Body of pancreas (tissue), 4 donors: ENCODE data around the gene RGS18. TPM values are rescaled to one million over a fixed set of nuclear protein-coding genes. Genes with fewer than 3 reads are reported as not detected.
"Not testable (repeated sequence)": the region's sequence is repeated elsewhere in the genome, so short reads cannot be mapped to it uniquely, and the experiment has no call there.

ENCODE experiments used
- ATAC-seq: fragments of 150-250 bp; one replicate; pipeline ENCODE4 v1.9.1; 2016
- DNase-seq, 4 donors: peaks; one replicate each; pipeline ENCODE4 v3.0.0-alpha.2; 2019
- H3K27ac ChIP-seq, 4 donors: fragments of 200-600 bp; sonication (generic); 1 replicate in 3 of 4; 2 replicates in 1 of 4; pipeline versions ENCODE4 v1.5.1 to v1.6.1; 2016 to 2019; ENCODE audit warnings: mild to moderate bottlenecking in 1 of 4, mixed read lengths in 1 of 4, moderate library complexity in 1 of 4
- H3K27me3 ChIP-seq, 2 donors: fragments of 200-600 bp; sonication (generic); one replicate each; pipeline ENCODE4 v1.6.0; 2016; ENCODE audit warnings: mild to moderate bottlenecking in 1 of 2
- H3K36me3 ChIP-seq, 2 donors: fragments of 200-600 bp; sonication (generic); replicated peaks in 1 of 2; 2 replicates each; pipeline ENCODE4 v1.5.1; 2016; ENCODE audit warnings: low read depth in 2 of 2; ENCODE audit not compliant: insufficient read depth in 1 of 2
- H3K4me1 ChIP-seq: fragments of 200-600 bp; sonication (generic); one replicate; pipeline ENCODE4 v1.6.0; 2016
- H3K4me3 ChIP-seq, 2 donors: fragments of 200-600 bp; sonication (generic); 1 replicate in 1 of 2; 2 replicates in 1 of 2; pipeline ENCODE4 v1.5.1; 2016 to 2019
- H3K9me3 ChIP-seq, 3 donors: fragments of 200-600 bp; sonication (generic); 1 replicate in 2 of 3; 2 replicates in 1 of 3; pipeline ENCODE4 v1.5.1; 2016
- POLR2A ChIP-seq, 3 donors: fragments of 450-650 bp; IDR thresholded peaks; one replicate each; pipeline ENCODE4 v1.6.1; 2016; ENCODE audit warnings: antibody characterized with exemption in 3 of 3, mild to moderate bottlenecking in 2 of 3
- WGBS, 2 donors: methylation state at CpG; one replicate each; pipeline ENCODE4 v1.1.5; 2017; 5-methylcytosine and 5-hydroxymethylcytosine counted together
- intact Hi-C: fragments of 100-400 bp; cut with DNase I; formaldehyde crosslinking; loops from one replicate; pipeline ENCODE4 v1.15.1; 2023
- total RNA-seq, 2 donors: library from RNA; depleted of rRNA; stranded (reverse); fragments of >200 nt; gene quantifications; one replicate each; pipeline ENCODE4 v1.1.0, GENCODE V29; 2016
- TF ChIP-seq, protein P1 (sequence below), 7 experiments: fragments of 450-650 bp in 4 of 7; fragments of 200-600 bp in 3 of 7; sonication (generic) in 3 of 7; IDR thresholded peaks; one replicate each; pipeline ENCODE4 v1.5.1; 2016 to 2019; ENCODE audit warnings: antibody characterized with exemption in 7 of 7

Gene RGS18
- total RNA-seq, 2 donors from 2014 or later, result 1.0 to 2.3 TPM

DNA sequence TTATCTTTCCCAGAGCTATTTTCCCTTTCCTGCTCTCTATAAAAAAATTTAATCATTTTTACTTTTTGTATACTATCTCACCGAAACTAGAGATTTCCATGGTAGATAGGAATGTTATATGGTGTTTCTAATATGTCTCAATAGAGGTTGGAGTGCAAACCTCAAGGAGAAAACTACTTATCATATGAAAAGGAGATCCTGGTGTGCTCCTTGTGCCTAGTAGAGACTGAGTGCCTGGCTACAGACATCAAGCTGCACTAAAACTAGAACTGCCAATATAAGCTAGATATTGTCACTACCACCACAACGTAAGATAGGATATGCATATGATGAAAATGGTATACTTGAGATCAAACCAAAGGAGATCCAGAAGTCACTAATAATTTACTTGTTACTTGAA is 67.0 kb downstream of the RGS18 start:
- no peaks in the 10 kb centered on the region for H3K4me1 ChIP-seq
- no peak overlapping the region for H3K27ac ChIP-seq
- H3K4me3 ChIP-seq, result no peak overlapping the region
- 70 to 81% methylated on average over 2 of the region's 2 CpGs for WGBS, 2 donors
- no peak for DNase-seq
- no peaks in the 10 kb centered on the region for H3K9me3 ChIP-seq
- no peak for TF ChIP-seq POLR2A (IDR thresholded peaks at IDR 0.05)
- TF ChIP-seq, protein P1, sequence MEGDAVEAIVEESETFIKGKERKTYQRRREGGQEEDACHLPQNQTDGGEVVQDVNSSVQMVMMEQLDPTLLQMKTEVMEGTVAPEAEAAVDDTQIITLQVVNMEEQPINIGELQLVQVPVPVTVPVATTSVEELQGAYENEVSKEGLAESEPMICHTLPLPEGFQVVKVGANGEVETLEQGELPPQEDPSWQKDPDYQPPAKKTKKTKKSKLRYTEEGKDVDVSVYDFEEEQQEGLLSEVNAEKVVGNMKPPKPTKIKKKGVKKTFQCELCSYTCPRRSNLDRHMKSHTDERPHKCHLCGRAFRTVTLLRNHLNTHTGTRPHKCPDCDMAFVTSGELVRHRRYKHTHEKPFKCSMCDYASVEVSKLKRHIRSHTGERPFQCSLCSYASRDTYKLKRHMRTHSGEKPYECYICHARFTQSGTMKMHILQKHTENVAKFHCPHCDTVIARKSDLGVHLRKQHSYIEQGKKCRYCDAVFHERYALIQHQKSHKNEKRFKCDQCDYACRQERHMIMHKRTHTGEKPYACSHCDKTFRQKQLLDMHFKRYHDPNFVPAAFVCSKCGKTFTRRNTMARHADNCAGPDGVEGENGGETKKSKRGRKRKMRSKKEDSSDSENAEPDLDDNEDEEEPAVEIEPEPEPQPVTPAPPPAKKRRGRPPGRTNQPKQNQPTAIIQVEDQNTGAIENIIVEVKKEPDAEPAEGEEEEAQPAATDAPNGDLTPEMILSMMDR (IDR thresholded peaks at IDR 0.05), result no peak
- intact Hi-C loops, result no loop called here
- no peak for ATAC-seq
- H3K27me3 ChIP-seq, result no peaks in the 10 kb centered on the region
- H3K36me3 ChIP-seq, result no peaks in the 10 kb centered on the region

DNA sequence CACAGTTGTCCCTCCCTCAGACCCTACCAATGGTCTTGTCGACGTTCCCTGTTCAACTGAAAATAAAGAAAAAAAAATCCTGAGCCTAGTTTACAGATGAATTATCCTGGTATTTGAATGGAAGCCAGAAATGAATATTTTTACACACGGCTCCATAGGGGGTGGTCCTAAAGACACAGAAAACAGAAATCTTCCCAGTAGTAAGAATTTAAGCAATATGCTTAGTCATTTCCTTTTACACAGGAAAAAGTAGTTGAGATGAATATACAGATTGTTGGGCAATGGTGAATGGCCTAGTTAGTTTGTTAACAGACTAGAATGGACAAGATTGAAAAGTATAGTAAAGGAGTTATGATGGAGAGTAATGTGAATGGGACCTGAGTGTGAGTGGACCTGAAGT is 67.4 kb downstream of the RGS18 start:
- no peaks in the 10 kb centered on the region for H3K27me3 ChIP-seq
- H3K4me1 ChIP-seq, result no peaks in the 10 kb centered on the region
- DNase-seq (no peak), ATAC-seq (no peak)
- TF ChIP-seq, protein P1 (IDR thresholded peaks at IDR 0.05), result no peak
- H3K9me3 ChIP-seq, result no peaks in the 10 kb centered on the region
- no peak overlapping the region for H3K27ac ChIP-seq
- no peak overlapping the region for H3K4me3 ChIP-seq
- 67 to 79% methylated on average over 3 of the region's 3 CpGs for WGBS, 2 donors
- H3K36me3 ChIP-seq, result no peaks in the 10 kb centered on the region
- intact Hi-C loops, result no loop called here

DNA sequence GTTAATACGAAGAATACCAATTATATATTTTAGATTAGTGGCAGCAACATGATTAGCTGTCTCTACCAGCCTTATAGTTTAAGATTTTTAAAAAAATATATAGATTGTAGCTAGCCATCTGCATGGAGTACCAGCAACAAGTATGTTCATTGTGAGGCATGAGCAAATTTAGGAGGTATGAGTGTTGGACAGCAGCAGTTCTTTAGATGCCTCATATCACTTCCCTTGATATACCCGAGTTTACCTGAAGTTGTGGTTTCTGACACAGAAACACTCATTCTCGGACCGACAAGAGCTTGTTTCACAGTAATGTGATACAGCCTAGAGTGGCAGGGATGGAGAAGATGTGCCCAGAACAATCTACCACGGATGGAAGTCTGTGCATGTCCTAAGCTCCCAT is 69.1 kb downstream of the RGS18 start:
- no peak for ATAC-seq
- WGBS, 2 donors, result 59 to 70% methylated on average over 5 of the region's 5 CpGs
- TF ChIP-seq, protein P1 (IDR thresholded peaks at IDR 0.05), result no peak
- no peak for TF ChIP-seq POLR2A (IDR thresholded peaks at IDR 0.05)

DNA sequence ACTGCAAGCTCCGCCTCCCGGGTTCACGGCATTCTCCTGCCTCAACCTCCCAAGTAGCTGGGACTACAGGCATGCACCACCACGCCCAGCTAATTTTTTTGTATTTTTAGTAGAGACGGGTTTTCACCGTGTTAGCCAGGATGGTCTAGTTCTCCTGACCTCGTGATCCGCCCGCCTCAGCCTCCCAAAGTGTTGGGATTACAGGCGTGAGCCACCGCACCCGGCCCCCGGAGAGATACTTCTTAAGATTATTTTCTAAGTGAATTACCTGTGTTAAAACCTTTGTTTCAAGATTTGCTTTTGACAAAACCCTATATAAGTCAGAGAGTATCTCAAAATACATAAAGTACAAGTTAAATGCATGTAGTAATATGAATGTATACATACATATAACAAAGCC is 69.7 kb downstream of the RGS18 start:
- ATAC-seq, DNase-seq: not testable (repeated sequence)
- WGBS, 2 donors, result 90 to 91% methylated on average over 13 of the region's 13 CpGs

More for the DNA sequence above, 69.1 kb downstream of the RGS18 start:
- Histone ChIP-seq H3K4me1 (no peaks in the 10 kb centered on the region), H3K27me3 (no peaks in the 10 kb centered on the region), H3K27ac (no peak overlapping the region), H3K36me3 (no peaks in the 10 kb centered on the region), H3K4me3 (no peak overlapping the region), H3K9me3 (no peaks in the 10 kb centered on the region)
- no peak for DNase-seq
- intact Hi-C loops, result no loop called here

DNA sequence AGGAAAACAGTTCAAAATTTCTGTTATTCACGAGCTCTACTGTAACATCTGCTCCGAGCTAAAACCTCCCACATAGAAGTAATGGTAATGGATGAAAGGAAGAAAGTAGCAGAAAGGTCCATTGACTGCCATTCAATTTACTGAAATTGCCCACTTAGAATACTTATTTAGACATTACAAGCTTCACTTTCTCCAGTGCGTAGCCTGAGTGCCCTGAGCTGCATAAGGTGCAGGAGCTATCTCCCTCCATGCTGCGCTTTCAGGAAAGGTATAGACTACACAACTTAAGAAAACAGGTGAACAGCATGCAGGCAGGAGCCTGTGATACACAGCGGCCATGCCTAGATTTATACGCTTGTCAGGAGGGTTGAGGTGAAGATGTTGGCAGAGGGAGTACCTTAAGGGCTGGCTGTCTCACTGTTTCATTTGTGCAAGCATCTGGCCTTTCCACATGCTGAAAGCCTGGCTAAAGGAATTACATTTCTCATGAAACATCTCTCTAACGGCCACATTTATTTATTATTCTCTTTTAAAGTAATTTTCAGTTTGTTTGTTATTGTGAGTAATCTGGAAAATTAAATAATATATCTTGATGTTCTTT is 74.7 kb downstream of the RGS18 start:
- TF ChIP-seq, protein P1 (IDR thresholded peaks at IDR 0.05), result no peak
- TF ChIP-seq POLR2A (IDR thresholded peaks at IDR 0.05), result no peak
- Histone ChIP-seq H3K9me3 (no peaks in the 10 kb centered on the region), H3K27ac (no peak overlapping the region), H3K4me3 (no peak overlapping the region), H3K36me3 (no peaks in the 10 kb centered on the region), H3K4me1 (no peaks in the 10 kb centered on the region), H3K27me3 (no peaks in the 10 kb centered on the region)
- 75 to 85% methylated on average over 7 of the region's 7 CpGs for WGBS, 2 donors
- intact Hi-C loops, result no loop called here
- no peak for ATAC-seq
- DNase-seq, result no peak

More for the DNA sequence above, 69.7 kb downstream of the RGS18 start:
- intact Hi-C loops, H3K27ac ChIP-seq, H3K9me3 ChIP-seq, H3K4me1 ChIP-seq, H3K4me3 ChIP-seq, H3K27me3 ChIP-seq, H3K36me3 ChIP-seq: not testable (repeated sequence)
